Right lung (tissue), 5 donors: Measurements from ENCODE around the gene MBLAC2. TPM values are rescaled to one million over a fixed set of nuclear protein-coding genes. Genes with fewer than 3 reads are reported as not detected.

Experiments
- DNase-seq, 2 donors: peaks; one replicate each; pipeline ENCODE4 v3.0.0-alpha.2; 2013
- polyA plus RNA-seq, 5 donors: library from polyadenylated mRNA; unstranded; fragments of 120-200 nt; gene quantifications; one replicate each; pipeline versions ENCODE4 v1.2.1 to v1.2.3, GENCODE V29; 2013; ENCODE audit warnings: inconsistent platforms in 1 of 5, low replicate concordance in 1 of 5; ENCODE audit not compliant: insufficient read length in 5 of 5, insufficient read depth in 1 of 5

The MBLAC2 gene
- polyA plus RNA-seq, 5 donors = 7.0 to 11.0 (median 9.3) TPM

- peak in 1 of 2 donors; percentile 29 for DNase-seq
Measured at GRCh38 chr5:90473396-90474234, 956 bp downstream of the MBLAC2 start.

- no peak for DNase-seq
Measured at GRCh38 chr5:90472783-90473395, 1.7 kb downstream of the MBLAC2 start.

GRCh38 chr5:90461288-90461687, 13.3 kb downstream of the MBLAC2 start:
- DNase-seq = no peak

DNA sequence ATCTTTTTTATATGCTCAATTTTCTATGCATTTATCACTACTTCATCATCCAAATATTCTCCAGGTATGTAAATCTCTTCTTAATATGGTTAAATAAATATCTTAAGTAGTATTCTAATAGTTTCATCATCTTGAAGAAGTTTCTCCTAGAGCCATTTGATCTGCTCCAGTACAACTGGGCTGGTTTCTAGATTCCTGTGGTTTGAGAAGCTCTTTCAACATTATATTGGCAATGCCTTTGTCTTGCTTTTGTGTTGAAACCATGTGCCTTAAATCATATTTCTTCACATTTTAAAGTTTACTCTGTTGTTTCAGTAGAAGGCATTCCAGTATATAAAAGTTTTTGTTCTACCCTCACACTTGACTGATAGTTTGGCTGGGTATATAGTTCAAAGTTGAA, 27.6 kb downstream of the MBLAC2 start:
- DNase-seq = no peak

DNA sequence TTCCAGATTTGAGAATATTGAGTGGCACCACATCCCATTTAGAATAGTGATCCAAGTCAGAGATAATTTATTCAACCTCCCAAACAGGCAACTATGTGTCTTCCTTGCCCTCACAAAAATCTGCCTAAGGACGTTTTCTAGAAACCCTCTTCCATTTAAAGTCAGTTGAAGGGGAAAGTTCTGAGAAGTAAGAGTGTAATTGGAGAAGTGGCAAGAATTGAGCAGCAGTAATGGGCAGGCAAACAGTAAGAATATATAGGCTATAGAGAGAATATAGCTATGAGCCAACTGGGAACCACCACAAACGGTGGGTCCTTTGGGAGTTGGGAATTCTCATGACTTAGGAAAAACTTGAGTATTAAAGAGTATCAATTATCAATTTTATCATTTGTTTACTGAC, 33.9 kb downstream of the MBLAC2 start:
- DNase-seq = no peak

- peak in 1 of 2 donors; percentile 19 for DNase-seq
Measured at GRCh38 chr5:90438100-90438499, 36.5 kb downstream of the MBLAC2 start.

GRCh38 chr5:90437663-90438062, 36.9 kb downstream of the MBLAC2 start:
- DNase-seq = no peak

- no peak for DNase-seq
Measured at GRCh38 chr5:90434116-90434714, 40.4 kb downstream of the MBLAC2 start.

- no peak for DNase-seq
Measured at GRCh38 chr5:90424245-90424644, 50.3 kb downstream of the MBLAC2 start.

- DNase-seq = no peak
Measured at GRCh38 chr5:90421136-90421535, 53.4 kb downstream of the MBLAC2 start.

DNA sequence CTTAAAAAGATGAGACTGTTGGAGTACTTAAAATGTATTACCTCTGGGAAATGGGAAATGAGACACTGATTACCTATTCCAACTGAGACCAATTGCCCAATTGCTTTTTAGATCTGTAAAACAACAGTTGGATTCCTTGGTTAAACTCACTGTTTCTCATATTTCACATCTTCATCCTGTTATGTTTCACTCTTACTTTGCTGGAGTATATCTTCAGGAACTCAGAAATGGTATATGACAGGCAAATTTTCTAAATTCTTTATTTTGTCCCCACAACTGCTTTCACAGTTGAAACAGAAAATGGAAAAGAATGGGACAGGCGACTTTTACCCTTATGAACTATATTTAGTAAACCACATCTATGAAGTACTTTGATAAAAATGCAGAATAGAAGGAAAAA, 56.4 kb downstream of the MBLAC2 start:
- DNase-seq = no peak

- DNase-seq = no peak
Measured at GRCh38 chr5:90410178-90410762, 64.3 kb downstream of the MBLAC2 start.

DNA sequence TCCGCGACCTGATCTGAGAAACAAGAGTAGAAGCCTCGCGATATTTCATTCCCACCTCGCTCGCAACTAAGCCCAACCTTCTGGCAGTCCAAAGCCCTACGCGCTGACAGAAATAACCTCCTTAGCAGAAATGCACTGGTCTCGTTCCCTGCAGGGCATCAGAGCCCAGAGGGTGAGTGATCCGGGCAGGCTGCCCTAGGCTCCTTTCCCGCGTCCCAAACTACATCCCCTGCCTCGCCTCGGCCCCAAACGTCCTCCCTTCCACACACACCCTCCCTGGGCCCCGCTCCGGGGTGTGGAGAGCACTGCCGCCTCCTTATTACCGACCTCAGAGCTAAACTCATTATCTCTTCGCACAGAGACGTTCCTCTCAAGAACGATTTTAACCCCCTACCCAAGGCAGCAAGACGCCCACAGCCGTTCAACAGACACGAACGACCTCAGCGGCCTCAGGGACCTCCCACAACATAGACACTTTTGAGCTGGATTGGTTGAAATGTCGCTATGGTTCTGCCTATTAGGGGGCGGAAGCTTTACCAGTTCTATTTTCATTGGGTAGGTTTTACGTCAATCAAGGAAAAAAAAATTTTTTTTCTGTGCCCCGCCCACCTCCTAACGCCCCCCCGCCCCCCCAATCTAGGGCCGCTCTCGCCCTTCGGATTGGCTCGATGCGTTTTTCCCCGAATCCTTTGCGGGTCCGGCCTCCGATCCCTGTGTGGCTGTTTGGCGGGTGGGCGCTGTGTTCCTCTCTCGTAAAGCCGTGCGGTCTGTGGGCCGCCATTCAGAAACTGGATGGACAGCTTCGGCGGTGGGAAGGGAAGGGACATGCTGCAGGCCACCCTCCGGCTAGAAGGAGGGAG, 65.0 kb downstream of the MBLAC2 start, which contains the start of gene CETN3:
Gene CETN3 (minus strand): TSS at position 439 of the 860 bp plus-strand sequence. CDS start 95 bp downstream, at position 344.
- DNase-seq = peak; percentile 94 to 95

GRCh38 chr5:90408571-90409317, 65.8 kb downstream of the MBLAC2 start:
- DNase-seq = peak; percentile 17 to 23

Other genes with a start within 250 kb of the MBLAC2 start
- 100 to 1,000 TPM in 2 of 5 donors, 10 to 100 TPM in 3; 72.1 to 116 (median 94.7) TPM for gene CETN3, start 65.0 kb downstream of the MBLAC2 start, polyA plus RNA-seq
- gene POLR3G, start 93 bp upstream of the MBLAC2 start, polyA plus RNA-seq = 1 to 10 TPM; 2.6 to 4.9 (median 3.9) TPM
- 10 to 100 TPM; 21.2 to 37.3 (median 31.4) TPM for gene LYSMD3, start 54.8 kb upstream of the MBLAC2 start, polyA plus RNA-seq
- 10 to 100 TPM; 11.8 to 18.9 (median 15.5) TPM for gene ADGRV1, start 84.0 kb upstream of the MBLAC2 start, polyA plus RNA-seq